Measurements from ENCODE around the gene AP2B1.

AP2B1 gene

GRCh38 chr17:35630530-35631148, 43.5 kb downstream of the AP2B1 start:
- peak; percentile 40 for DNase-seq (ENCODE audit: low read depth)

DNA sequence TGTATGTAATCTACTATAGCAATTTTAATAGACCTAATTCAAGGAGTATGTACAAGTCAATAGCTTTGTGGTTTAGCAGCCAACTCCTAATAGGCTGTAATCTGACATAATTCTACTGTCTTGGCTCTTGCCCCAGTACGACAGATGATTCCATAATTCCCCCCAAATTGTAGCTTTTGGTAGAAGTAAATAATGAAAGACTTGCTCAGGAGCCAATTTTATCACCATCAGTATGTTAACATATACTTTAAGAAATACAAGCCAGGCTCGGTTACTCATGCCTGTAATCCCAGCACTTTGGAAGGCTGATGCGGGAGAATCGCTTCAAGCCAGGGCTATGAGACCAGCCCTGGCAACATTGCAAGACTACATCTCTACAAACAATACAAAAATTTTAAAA, 53.9 kb downstream of the AP2B1 start:
- DNase-seq (ENCODE audit: low read depth): no peak

- no peak for DNase-seq (ENCODE audit: low read depth)
Observed at GRCh38 chr17:35645923-35646322, 58.8 kb downstream of the AP2B1 start.

DNA sequence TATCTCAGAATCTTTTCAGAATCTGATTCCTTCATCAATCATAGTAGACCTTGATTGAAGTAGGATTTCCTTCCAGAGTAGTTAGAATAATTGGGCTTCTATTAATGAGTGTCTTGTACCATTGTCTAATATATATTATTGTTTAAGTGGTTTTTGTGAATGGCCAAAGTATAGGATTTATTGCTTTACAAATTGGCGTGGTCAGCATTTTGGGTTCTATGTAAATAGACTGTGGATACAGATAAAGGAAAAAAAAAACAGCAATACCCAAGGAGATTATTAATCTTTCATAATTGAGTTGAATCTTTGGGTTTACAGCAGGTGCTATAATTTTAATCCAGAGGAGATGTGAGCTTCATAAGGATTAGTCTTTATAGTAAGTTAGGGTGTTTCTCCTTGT, 64.3 kb downstream of the AP2B1 start:
- no peak for DNase-seq (ENCODE audit: low read depth)

GRCh38 chr17:35653619-35654361, 66.7 kb downstream of the AP2B1 start:
- DNase-seq (ENCODE audit: low read depth): no peak

GRCh38 chr17:35655303-35655702, 68.2 kb downstream of the AP2B1 start:
- DNase-seq (ENCODE audit: low read depth): no peak

GRCh38 chr17:35660902-35661301, 73.8 kb downstream of the AP2B1 start:
- DNase-seq (ENCODE audit: low read depth): no peak

DNA sequence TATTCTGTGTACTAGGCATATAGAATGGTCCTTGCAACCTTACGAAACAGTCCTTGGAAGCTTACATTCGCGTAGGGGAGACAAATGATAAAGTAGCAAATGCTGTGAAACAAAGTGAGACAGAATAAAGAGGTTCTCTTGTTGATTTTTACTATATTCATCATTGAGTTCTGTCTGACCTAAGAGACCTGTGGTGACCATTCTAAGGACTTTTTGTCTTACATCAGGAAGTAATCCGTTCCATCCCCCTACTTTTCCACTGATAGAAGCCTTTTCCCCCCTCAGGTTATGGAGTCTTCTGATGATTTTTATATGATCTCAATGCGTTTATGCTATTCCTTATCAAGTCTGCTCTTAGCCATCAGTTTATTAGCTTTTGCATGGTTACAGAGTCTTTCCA, 77.6 kb downstream of the AP2B1 start:
- DNase-seq (ENCODE audit: low read depth): no peak

GRCh38 chr17:35665662-35666061, 78.5 kb downstream of the AP2B1 start:
- DNase-seq (ENCODE audit: low read depth): no peak

DNA sequence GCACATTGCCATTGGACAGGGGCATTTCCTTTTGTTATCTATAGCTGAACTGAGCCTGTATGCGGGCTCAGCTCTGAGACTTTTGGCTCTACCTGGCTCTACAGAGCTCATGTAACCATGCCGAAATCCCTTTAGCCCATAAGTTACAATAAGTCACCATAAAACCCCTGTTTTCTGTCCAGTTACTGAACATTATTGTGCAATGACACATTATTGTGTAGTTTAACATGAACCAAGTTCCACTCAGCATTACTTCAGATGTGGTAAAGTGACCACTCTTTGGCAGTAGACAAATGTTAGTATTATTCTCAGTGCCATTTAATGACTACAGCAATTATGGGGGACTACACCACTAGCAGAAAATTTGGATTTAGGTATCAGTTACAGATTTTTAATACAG, 78.9 kb downstream of the AP2B1 start:
- no peak for DNase-seq (ENCODE audit: low read depth)

DNA sequence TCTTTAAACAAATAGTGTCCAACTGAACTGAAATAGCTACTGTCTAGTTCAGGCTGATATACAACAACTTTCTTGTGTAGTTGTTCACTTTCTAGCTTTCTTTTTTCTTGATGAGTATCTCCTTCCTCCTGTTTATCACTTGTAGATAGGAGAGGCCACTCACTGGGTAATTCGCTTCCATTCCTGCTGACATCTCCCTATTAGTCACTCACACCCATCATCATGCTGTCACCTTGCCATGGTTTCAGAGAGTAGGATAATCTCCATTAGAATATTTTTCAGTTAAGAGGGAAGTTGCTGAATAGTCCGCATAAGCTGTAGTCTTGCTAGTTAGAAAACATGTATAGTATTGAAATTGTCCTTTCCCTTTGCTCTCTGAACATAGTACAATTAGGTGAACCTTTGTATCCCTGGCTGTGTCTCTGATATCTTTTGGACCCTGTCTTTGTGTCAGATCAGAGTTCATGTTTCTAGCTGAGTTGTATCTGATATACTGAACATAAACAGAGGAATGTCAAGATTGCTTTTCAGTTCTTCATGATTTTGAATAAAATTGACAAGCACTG, 79.9 kb downstream of the AP2B1 start:
- no peak for DNase-seq (ENCODE audit: low read depth)

DNA sequence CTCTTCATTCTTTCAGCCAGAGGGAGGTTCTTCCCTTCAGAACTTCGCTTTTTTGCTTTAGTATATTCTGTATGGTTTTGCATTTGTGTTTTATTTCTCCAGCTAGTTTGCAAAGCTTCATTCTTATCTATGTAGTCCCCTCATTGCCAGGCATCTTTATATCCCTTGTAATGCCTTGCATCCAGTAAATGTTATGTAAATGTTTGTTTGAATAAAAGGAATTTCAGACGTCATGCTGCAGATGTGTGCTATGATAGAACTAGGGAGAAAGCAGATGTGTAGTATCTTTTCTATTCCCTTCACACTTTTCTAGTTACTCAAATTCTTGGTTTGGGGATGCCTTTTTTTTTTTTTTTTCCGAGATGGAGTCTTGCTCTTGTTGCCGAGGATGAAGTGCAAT, 81.7 kb downstream of the AP2B1 start:
- DNase-seq (ENCODE audit: low read depth): no peak

- DNase-seq (ENCODE audit: low read depth): no peak
Observed at GRCh38 chr17:35674552-35674951, 87.4 kb downstream of the AP2B1 start.

GRCh38 chr17:35676441-35676840, 89.3 kb downstream of the AP2B1 start:
- DNase-seq (ENCODE audit: low read depth): no peak

GRCh38 chr17:35679007-35679682, 92.0 kb downstream of the AP2B1 start:
- DNase-seq (ENCODE audit: low read depth): no peak

DNA sequence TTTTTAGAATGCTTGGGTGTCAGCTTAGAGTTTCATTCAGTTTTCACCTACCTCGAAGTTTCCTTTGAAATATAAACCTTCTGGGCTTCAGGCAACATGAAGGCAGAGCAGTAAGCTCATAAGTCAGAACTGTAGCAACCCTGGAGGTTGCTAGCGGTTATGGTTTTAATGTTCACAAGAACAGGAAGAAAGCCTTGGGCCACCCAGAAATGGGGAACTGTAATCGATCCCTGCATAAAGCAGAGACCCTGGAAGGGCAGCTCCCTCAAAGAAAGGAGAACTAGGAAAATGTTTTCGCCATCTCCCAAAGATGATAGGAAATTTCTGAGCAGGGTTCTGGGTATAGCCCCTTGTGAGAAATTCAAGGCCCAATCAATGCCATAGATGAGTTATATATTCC, 96.5 kb downstream of the AP2B1 start:
- no peak for DNase-seq (ENCODE audit: low read depth)

DNA sequence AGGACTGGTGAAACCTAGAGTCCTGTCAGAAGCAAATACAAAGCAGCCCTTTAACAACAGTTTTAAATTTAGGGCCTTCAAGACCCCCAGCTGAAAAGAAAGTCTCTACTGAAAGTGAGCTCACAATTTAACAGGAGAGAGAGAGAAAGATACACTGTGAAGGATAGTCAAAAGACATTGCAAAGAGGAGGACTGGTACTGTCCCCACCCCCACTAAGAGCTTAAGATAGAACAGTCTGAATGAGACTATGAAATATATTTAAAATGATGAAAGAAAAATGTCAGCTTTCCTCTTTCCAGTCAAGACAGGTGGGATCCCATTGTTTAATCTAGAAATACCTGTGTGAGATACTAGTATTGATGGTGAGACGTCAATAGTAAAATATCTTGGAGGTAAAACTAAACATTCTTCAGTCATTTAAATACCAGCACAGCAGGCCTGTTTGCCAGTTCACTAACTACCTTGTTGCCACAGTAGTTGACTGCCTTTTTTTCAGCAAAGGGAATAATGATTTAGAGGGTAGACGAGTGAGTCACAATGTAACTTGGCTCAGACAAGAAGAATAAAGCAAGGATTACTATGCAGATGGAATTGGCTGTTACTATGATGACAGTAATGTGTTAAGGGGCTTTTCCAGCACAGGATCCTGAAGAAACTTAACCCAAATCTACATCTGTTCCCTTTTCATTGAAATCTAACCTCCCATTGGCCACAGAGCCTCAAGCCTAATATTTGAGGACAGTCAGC, 97.1 kb downstream of the AP2B1 start:
- no peak for DNase-seq (ENCODE audit: low read depth)

DNA sequence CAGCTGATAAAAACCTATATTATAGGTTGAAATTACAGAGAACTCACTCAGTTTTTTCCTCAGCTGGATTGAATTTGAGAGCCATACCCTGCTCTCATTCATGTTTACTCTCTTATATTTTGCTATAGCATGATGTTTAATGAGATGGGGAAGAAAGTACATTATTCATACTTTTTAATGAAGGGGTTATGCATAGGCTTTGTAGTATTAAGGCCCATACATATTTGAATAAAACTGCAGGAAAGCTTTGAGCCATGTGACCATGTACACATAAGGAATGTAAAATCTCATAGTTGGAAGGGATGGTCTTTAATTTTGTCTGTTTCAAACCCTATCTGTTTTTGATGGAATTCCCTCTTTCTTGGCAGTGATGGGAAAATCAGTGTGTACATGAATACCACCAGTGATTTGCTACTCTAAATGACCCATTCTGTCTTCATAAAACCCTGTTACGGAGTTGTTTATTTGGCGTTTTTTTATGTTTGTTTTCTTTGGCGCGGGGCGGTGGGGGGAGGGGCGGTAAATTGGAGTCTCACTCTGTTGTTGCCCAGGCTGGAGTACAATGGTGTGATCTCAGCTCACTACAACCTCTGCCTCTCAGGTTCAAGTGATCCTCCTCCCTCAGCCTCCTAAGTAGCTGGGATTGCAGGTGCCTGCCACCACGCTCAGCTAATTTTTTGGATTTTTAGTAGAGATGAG, 105.5 kb downstream of the AP2B1 start:
- DNase-seq (ENCODE audit: low read depth): no peak

DNA sequence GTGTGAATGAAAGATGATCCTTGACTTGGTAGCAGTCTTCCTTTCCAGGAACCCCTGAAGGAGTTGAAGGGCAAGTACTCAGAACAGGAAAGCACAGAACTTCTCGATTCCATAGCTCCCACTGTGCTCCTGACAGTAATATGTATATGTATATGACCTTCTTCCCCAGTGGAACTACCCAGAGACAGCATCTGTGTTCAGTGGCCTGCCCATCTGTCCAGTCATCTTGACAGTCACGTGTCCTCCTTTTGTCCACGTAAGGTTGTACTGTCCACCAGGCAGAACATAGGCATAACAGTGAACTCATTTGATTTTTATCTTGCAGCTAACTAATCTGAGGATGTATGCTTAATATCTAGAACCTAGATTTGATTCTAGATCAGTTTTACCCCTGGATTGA, 106.5 kb downstream of the AP2B1 start:
- DNase-seq (ENCODE audit: low read depth): no peak

DNA sequence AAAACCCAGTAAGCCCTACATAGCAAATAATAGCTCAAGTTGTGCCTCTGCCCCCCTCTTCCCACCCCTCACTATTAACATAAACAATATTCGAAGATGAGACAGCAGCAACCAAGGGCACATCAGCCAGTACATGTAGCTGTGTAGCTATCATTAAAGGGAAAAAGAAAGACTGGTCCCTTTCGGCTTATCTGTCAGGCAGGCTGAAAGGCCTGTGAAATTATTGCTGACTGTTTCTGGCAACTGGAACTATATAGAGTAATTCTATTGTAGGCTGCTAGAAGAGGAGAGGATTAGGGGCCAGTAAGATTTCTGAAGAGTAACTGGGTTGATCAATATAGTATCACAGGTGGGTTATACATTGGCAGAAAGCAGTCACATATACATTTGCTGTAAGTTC, 107.8 kb downstream of the AP2B1 start:
- DNase-seq (ENCODE audit: low read depth): no peak

- DNase-seq (ENCODE audit: low read depth): no peak
Observed at GRCh38 chr17:35695613-35696012, 108.5 kb downstream of the AP2B1 start.

DNA sequence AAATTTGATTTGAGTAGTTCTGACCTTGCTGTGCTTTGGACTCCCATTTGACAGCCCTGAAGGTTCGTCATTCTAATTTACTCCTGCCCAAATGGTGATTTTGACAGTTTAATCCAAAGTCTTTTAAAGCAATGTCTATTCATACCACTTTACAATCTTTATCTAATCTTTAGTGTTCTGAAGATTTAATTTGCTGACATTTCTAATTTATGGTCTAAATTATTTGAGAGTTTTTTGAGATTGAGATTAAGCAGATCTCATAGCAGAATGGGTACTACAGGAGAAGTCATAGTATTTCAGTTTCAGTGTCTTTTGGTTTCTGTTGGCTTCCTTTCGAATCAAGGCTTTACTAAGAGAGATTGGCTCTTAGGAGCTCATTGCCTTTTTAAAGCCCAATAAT, 111.7 kb downstream of the AP2B1 start:
- no peak for DNase-seq (ENCODE audit: low read depth)
